Liver (tissue), 9 donors: ENCODE data around the gene RNF13. TPM values are rescaled to one million over a fixed set of nuclear protein-coding genes. Genes with fewer than 3 reads are reported as not detected.

Experiments
- DNase-seq: peaks from one replicate; pipeline ENCODE4 v3.0.0-alpha.2; 2017; ENCODE audit warnings: low spot score
- H3K27ac ChIP-seq, 2 donors: one replicate each; pipeline ENCODE4 v1.7.0; 2013; ENCODE audit warnings: inconsistent platforms in 2 of 2, low read length in 2 of 2, control low read depth in 1 of 2, low read depth in 1 of 2, mild to moderate bottlenecking in 1 of 2
- H3K27me3 ChIP-seq, 4 donors: one replicate each; pipeline versions ENCODE4 v1.6.1 to v1.7.0; 2013; ENCODE audit warnings: low read length in 3 of 4, inconsistent platforms in 1 of 4, mild to moderate bottlenecking in 1 of 4, moderate library complexity in 1 of 4; ENCODE audit not compliant: control insufficient read depth in 4 of 4, insufficient read depth in 4 of 4
- H3K36me3 ChIP-seq, 4 donors: one replicate each; pipeline versions ENCODE4 v1.6.1 to v1.7.0; 2013; ENCODE audit warnings: low read length in 3 of 4, mild to moderate bottlenecking in 3 of 4, low read depth in 1 of 4, moderate library complexity in 1 of 4; ENCODE audit not compliant: control insufficient read depth in 4 of 4, insufficient read depth in 3 of 4
- H3K4me1 ChIP-seq, 4 donors: one replicate each; pipeline versions ENCODE4 v1.6.1 to v1.7.0; 2013; ENCODE audit warnings: low read length in 3 of 4, mild to moderate bottlenecking in 3 of 4, moderate library complexity in 1 of 4; ENCODE audit not compliant: control insufficient read depth in 4 of 4, insufficient read depth in 4 of 4
- H3K4me3 ChIP-seq, 3 donors: one replicate each; pipeline versions ENCODE4 v1.6.1 to v1.7.0; 2013; ENCODE audit warnings: low read length in 3 of 3, control low read depth in 1 of 3, low read depth in 1 of 3, mild to moderate bottlenecking in 1 of 3
- H3K9ac ChIP-seq, 2 donors: one replicate each; pipeline ENCODE4 v1.7.0; 2013; ENCODE audit warnings: low read length in 2 of 2, mild to moderate bottlenecking in 2 of 2, moderate library complexity in 2 of 2, control low read depth in 1 of 2, low read depth in 1 of 2
- H3K9me3 ChIP-seq, 4 donors: one replicate each; pipeline versions ENCODE4 v1.6.1 to v1.7.0; 2013; ENCODE audit warnings: low read length in 3 of 4; ENCODE audit not compliant: control insufficient read depth in 4 of 4
- EGR1 ChIP-seq, 2 donors: IDR thresholded peaks; 2 replicates each; pipeline ENCODE4 v1.6.1; 2016 to 2018; ENCODE audit warnings: antibody characterized with exemption in 2 of 2, low read depth in 2 of 2
- FOXA1 ChIP-seq: IDR thresholded peaks from 2 replicates; pipeline ENCODE4 v1.6.1; 2016; ENCODE audit warnings: antibody characterized with exemption
- FOXA2 ChIP-seq: IDR thresholded peaks from 2 replicates; pipeline ENCODE4 v1.6.1; 2016; ENCODE audit warnings: antibody characterized with exemption
- GABPA ChIP-seq, 2 donors: IDR thresholded peaks in 1 of 2; conservative IDR thresholded peaks in 1 of 2; 2 replicates each; pipeline ENCODE4 v1.6.1; 2016; ENCODE audit warnings: antibody characterized with exemption in 2 of 2, mild to moderate bottlenecking in 1 of 2, moderate library complexity in 1 of 2
- HNF4A ChIP-seq, 2 donors: conservative IDR thresholded peaks; 2 replicates each; pipeline ENCODE4 v1.6.1; 2016; ENCODE audit warnings: antibody characterized with exemption in 2 of 2, mild to moderate bottlenecking in 2 of 2
- HNF4G ChIP-seq: IDR thresholded peaks from 2 replicates; pipeline ENCODE4 v1.6.1; 2016; ENCODE audit warnings: antibody characterized with exemption
- JUND ChIP-seq, 2 donors: IDR thresholded peaks; 2 replicates each; pipeline ENCODE4 v1.6.1; 2016; ENCODE audit warnings: antibody characterized with exemption in 2 of 2
- NR2F2 ChIP-seq: IDR thresholded peaks from 2 replicates; pipeline ENCODE4 v1.6.1; 2016; ENCODE audit warnings: antibody characterized with exemption
- RAD21 ChIP-seq, 2 donors: IDR thresholded peaks; 2 replicates each; pipeline ENCODE4 v1.6.1; 2016; ENCODE audit warnings: antibody characterized with exemption in 2 of 2, mild to moderate bottlenecking in 2 of 2
- RXRA ChIP-seq, 2 donors: IDR thresholded peaks; 2 replicates each; pipeline ENCODE4 v1.6.1; 2017 to 2018; ENCODE audit warnings: antibody characterized with exemption in 2 of 2, mild to moderate bottlenecking in 1 of 2
- SP1 ChIP-seq: IDR thresholded peaks from 2 replicates; pipeline ENCODE4 v1.6.1; 2018; ENCODE audit warnings: antibody characterized with exemption, mild to moderate bottlenecking
- TAF1 ChIP-seq: conservative IDR thresholded peaks from 2 replicates; pipeline ENCODE4 v1.6.1; 2016; ENCODE audit warnings: antibody characterized with exemption, mild to moderate bottlenecking
- YY1 ChIP-seq: IDR thresholded peaks from 2 replicates; pipeline ENCODE4 v1.6.1; 2016; ENCODE audit warnings: antibody characterized with exemption, mild to moderate bottlenecking
- polyA plus RNA-seq, 2 donors: library from polyadenylated mRNA; stranded (reverse) in 1 of 2; unstranded in 1 of 2; fragments of 200-250 nt in 1 of 2; fragments of >200 nt in 1 of 2; fragmentation: Nextera tagmentation in 1 of 2; extraction: Ambion mirVana in 1 of 2; gene quantifications; one replicate each; pipeline versions ENCODE4 v1.2.1 to v1.2.3, GENCODE V29; 2013 to 2015
- total RNA-seq, 2 donors: library from RNA; depleted of rRNA; stranded (reverse); fragments of >200 nt; gene quantifications; one replicate each; pipeline ENCODE4 v1.2.3, GENCODE V29; 2014
- TF ChIP-seq, protein P1 (sequence below): IDR thresholded peaks from 2 replicates; pipeline ENCODE4 v1.6.1; 2016; ENCODE audit warnings: antibody characterized with exemption
- TF ChIP-seq, protein P2 (sequence below): IDR thresholded peaks from 2 replicates; pipeline ENCODE4 v1.6.1; 2016; ENCODE audit warnings: antibody characterized with exemption
- TF ChIP-seq, protein P3 (sequence below): IDR thresholded peaks from 2 replicates; pipeline ENCODE4 v1.6.1; 2016; ENCODE audit warnings: antibody characterized with exemption
- TF ChIP-seq, protein P4 (sequence below): IDR thresholded peaks from 2 replicates; pipeline ENCODE4 v1.6.1; 2016; ENCODE audit warnings: antibody characterized with exemption, mild to moderate bottlenecking
- TF ChIP-seq, protein P5 (sequence below): fragments of 150-350 bp; IDR thresholded peaks from 2 replicates; pipeline ENCODE4 v1.5.1; 2017; ENCODE audit warnings: improper control_type of control experiment, low read depth, low read length; ENCODE audit not compliant: missing input control
- donor health status: healthy.
- donor health status: healthy.
- donor health status: healthy.
- donor health status: healthy.
- donor health status: healthy.

The RNF13 gene
- total and polyA plus RNA-seq, 4 donors, result 31.3 to 70.5 (median 59.9) TPM

DNA sequence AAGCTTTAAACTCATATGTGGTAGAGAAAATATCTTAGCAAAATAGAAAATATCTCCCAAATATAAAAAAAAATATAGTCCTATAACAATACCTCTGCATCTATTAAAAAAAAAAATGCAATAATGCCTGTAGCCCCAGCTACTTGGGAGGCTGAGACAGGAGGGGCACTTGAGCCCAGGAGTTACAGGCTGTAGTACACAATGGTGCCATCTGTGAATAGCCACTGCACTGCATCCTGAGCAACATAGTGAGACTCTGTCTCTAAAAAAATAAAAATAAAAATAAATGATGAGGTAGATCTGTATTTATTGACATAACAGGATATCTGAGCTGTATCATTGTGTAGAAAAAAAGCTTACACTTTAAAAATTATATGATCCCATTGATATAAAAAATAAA is 87.3 kb downstream of the RNF13 start:
- peaks cover 0 to 7% (median 2%) of the 10 kb centered on the region in 4 donors for H3K36me3 ChIP-seq
- TF ChIP-seq FOXA1, result no peak
- TF ChIP-seq, protein P1, sequence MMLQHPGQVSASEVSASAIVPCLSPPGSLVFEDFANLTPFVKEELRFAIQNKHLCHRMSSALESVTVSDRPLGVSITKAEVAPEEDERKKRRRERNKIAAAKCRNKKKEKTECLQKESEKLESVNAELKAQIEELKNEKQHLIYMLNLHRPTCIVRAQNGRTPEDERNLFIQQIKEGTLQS, result no peak
- no peak for TF ChIP-seq JUND (IDR thresholded peaks at IDR 0.05)
- no peak for TF ChIP-seq HNF4G
- no peak for TF ChIP-seq TAF1
- TF ChIP-seq FOXA2, result no peak
- no peak for TF ChIP-seq SP1
- no peak for TF ChIP-seq RXRA (IDR thresholded peaks at IDR 0.05)
- TF ChIP-seq GABPA (IDR thresholded peaks at IDR 0.05 in 1 of 2, conservative IDR thresholded peaks at IDR 0.05 in 1 of 2), result no peak
- TF ChIP-seq RAD21 (IDR thresholded peaks at IDR 0.05), result no peak
- TF ChIP-seq, protein P2, sequence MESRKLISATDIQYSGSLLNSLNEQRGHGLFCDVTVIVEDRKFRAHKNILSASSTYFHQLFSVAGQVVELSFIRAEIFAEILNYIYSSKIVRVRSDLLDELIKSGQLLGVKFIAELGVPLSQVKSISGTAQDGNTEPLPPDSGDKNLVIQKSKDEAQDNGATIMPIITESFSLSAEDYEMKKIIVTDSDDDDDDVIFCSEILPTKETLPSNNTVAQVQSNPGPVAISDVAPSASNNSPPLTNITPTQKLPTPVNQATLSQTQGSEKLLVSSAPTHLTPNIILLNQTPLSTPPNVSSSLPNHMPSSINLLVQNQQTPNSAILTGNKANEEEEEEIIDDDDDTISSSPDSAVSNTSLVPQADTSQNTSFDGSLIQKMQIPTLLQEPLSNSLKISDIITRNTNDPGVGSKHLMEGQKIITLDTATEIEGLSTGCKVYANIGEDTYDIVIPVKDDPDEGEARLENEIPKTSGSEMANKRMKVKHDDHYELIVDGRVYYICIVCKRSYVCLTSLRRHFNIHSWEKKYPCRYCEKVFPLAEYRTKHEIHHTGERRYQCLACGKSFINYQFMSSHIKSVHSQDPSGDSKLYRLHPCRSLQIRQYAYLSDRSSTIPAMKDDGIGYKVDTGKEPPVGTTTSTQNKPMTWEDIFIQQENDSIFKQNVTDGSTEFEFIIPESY, result no peak
- TF ChIP-seq, protein P3, sequence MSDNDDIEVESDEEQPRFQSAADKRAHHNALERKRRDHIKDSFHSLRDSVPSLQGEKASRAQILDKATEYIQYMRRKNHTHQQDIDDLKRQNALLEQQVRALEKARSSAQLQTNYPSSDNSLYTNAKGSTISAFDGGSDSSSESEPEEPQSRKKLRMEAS, result no peak
- TF ChIP-seq YY1, result no peak
- TF ChIP-seq, protein P4, sequence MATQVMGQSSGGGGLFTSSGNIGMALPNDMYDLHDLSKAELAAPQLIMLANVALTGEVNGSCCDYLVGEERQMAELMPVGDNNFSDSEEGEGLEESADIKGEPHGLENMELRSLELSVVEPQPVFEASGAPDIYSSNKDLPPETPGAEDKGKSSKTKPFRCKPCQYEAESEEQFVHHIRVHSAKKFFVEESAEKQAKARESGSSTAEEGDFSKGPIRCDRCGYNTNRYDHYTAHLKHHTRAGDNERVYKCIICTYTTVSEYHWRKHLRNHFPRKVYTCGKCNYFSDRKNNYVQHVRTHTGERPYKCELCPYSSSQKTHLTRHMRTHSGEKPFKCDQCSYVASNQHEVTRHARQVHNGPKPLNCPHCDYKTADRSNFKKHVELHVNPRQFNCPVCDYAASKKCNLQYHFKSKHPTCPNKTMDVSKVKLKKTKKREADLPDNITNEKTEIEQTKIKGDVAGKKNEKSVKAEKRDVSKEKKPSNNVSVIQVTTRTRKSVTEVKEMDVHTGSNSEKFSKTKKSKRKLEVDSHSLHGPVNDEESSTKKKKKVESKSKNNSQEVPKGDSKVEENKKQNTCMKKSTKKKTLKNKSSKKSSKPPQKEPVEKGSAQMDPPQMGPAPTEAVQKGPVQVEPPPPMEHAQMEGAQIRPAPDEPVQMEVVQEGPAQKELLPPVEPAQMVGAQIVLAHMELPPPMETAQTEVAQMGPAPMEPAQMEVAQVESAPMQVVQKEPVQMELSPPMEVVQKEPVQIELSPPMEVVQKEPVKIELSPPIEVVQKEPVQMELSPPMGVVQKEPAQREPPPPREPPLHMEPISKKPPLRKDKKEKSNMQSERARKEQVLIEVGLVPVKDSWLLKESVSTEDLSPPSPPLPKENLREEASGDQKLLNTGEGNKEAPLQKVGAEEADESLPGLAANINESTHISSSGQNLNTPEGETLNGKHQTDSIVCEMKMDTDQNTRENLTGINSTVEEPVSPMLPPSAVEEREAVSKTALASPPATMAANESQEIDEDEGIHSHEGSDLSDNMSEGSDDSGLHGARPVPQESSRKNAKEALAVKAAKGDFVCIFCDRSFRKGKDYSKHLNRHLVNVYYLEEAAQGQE, result no peak
- TF ChIP-seq, protein P5, sequence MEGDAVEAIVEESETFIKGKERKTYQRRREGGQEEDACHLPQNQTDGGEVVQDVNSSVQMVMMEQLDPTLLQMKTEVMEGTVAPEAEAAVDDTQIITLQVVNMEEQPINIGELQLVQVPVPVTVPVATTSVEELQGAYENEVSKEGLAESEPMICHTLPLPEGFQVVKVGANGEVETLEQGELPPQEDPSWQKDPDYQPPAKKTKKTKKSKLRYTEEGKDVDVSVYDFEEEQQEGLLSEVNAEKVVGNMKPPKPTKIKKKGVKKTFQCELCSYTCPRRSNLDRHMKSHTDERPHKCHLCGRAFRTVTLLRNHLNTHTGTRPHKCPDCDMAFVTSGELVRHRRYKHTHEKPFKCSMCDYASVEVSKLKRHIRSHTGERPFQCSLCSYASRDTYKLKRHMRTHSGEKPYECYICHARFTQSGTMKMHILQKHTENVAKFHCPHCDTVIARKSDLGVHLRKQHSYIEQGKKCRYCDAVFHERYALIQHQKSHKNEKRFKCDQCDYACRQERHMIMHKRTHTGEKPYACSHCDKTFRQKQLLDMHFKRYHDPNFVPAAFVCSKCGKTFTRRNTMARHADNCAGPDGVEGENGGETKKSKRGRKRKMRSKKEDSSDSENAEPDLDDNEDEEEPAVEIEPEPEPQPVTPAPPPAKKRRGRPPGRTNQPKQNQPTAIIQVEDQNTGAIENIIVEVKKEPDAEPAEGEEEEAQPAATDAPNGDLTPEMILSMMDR, result no peak
- no peak for TF ChIP-seq EGR1 (IDR thresholded peaks at IDR 0.05; ENCODE audit: low read depth in 2 of 2)
- TF ChIP-seq NR2F2, result no peak
- no peak for TF ChIP-seq HNF4A (conservative IDR thresholded peaks at IDR 0.05)
- H3K9ac ChIP-seq, result no peak overlapping the region

More for the DNA sequence above, 87.3 kb downstream of the RNF13 start:
- Histone ChIP-seq H3K9me3 (no peaks in the 10 kb centered on the region), H3K4me3 (no peak overlapping the region), H3K27me3 (no peaks in the 10 kb centered on the region), H3K4me1 (no peaks in the 10 kb centered on the region), H3K27ac (no peak overlapping the region)
- DNase-seq, result no peak
